Lower lobe of right lung (tissue), 2 donors: ENCODE data around the gene CRAT. TPM values are rescaled to one million over a fixed set of nuclear protein-coding genes. Genes with fewer than 3 reads are reported as not detected.

ENCODE experiments used
- ATAC-seq, 2 donors: fragments of 200-7000 bp; cut with Tn5 transposase; one replicate each; pipeline ENCODE4 v1.9.1; 2020 to 2022; ENCODE audit warnings: mild to moderate bottlenecking in 2 of 2, moderate library complexity in 2 of 2
- DNase-seq: peaks from one replicate; pipeline ENCODE4 v3.0.0-alpha.2; 2020
- H3K27ac ChIP-seq: fragments of 200-600 bp; one replicate; pipeline ENCODE4 v1.8.0; 2022
- H3K27me3 ChIP-seq: fragments of 200-600 bp; one replicate; pipeline ENCODE4 v1.8.0; 2022; ENCODE audit warnings: low read depth
- H3K36me3 ChIP-seq: fragments of 200-600 bp; one replicate; pipeline ENCODE4 v1.8.0; 2022; ENCODE audit warnings: mild to moderate bottlenecking
- H3K4me1 ChIP-seq: fragments of 200-600 bp; one replicate; pipeline ENCODE4 v1.8.0; 2022
- H3K4me3 ChIP-seq: fragments of 200-600 bp; one replicate; pipeline ENCODE4 v1.8.0; 2022; ENCODE audit warnings: mild to moderate bottlenecking
- H3K9me3 ChIP-seq: fragments of 200-600 bp; one replicate; pipeline ENCODE4 v1.8.0; 2022
- CTCF ChIP-seq: fragments of 200-600 bp; IDR thresholded peaks from one replicate; pipeline ENCODE4 v1.8.0; 2022; ENCODE audit warnings: antibody characterized with exemption, mild to moderate bottlenecking
- intact Hi-C: fragments of 100-400 bp; cut with DNase I; formaldehyde crosslinking; loops from one replicate; pipeline ENCODE4 v1.11.0; 2022
- total RNA-seq: library from RNA; stranded (reverse); fragmentation: NEBNext Ultra II Directional; extraction: Animal tissue kit (Norgen Biotek cat#: 25700); gene quantifications from one replicate; pipeline ENCODE4 v1.2.1, GENCODE V29; 2021
- donor health status: DM: no; HTN: yes; CAD: no; lungs with severe emphysema.

CRAT gene
- total RNA-seq, 1 donor from 2014 or later, result 23.2 TPM

GRCh38 chr9:129077236-129077635, 33.4 kb downstream of the CRAT start:
- ATAC-seq (no peak), DNase-seq (no peak)
- Histone ChIP-seq H3K27me3 (no peaks in the 10 kb centered on the region), H3K27ac (no peak overlapping the region), H3K9me3 (no peaks in the 10 kb centered on the region), H3K36me3 (no peaks in the 10 kb centered on the region), H3K4me3 (no peak overlapping the region), H3K4me1 (peaks cover 15% of the 10 kb centered on the region)
- intact Hi-C loops, result no loop called here
- no peak for TF ChIP-seq CTCF

GRCh38 chr9:129076640-129077037, 34.0 kb downstream of the CRAT start:
- Histone ChIP-seq H3K4me1 (peaks cover 9% of the 10 kb centered on the region), H3K4me3 (no peak overlapping the region), H3K36me3 (peaks cover 3% of the 10 kb centered on the region), H3K9me3 (no peaks in the 10 kb centered on the region), H3K27ac (no peak overlapping the region), H3K27me3 (no peaks in the 10 kb centered on the region)
- ATAC-seq, result no peak
- DNase-seq, result no peak
- intact Hi-C loops, result no loop called here
- TF ChIP-seq CTCF, result no peak

- intact Hi-C loops, result no loop called here
- Histone ChIP-seq H3K4me1 (peaks cover 7% of the 10 kb centered on the region), H3K27me3 (no peaks in the 10 kb centered on the region), H3K4me3 (no peak overlapping the region), H3K9me3 (no peaks in the 10 kb centered on the region), H3K27ac (no peak overlapping the region), H3K36me3 (peaks cover 6% of the 10 kb centered on the region)
- ATAC-seq, result no peak
- no peak for DNase-seq
- no peak for TF ChIP-seq CTCF
These were observed 34.5 kb downstream of the CRAT start for GRCh38 chr9:129075996-129076639.

GRCh38 chr9:129074106-129074505, 36.5 kb downstream of the CRAT start:
- DNase-seq (no peak), ATAC-seq (no peak)
- TF ChIP-seq CTCF, result no peak
- peaks cover 17% of the 10 kb centered on the region for H3K36me3 ChIP-seq
- H3K4me3 ChIP-seq, result no peak overlapping the region
- H3K9me3 ChIP-seq, result no peaks in the 10 kb centered on the region
- H3K27ac ChIP-seq, result no peak overlapping the region
- intact Hi-C loops, result no loop called here
- no peaks in the 10 kb centered on the region for H3K27me3 ChIP-seq
- no peaks in the 10 kb centered on the region for H3K4me1 ChIP-seq

- Histone ChIP-seq H3K27me3 (no peaks in the 10 kb centered on the region), H3K9me3 (no peaks in the 10 kb centered on the region), H3K27ac (no peak overlapping the region), H3K4me1 (no peaks in the 10 kb centered on the region), H3K4me3 (no peak overlapping the region), H3K36me3 (peaks cover 23% of the 10 kb centered on the region)
- DNase-seq (no peak), ATAC-seq (no peak)
- intact Hi-C loops, result no loop called here
- TF ChIP-seq CTCF, result no peak
These were observed 37.2 kb downstream of the CRAT start for GRCh38 chr9:129073404-129073803.
